ENCODE results near the gene KLHL10. TPM values are rescaled to one million over a fixed set of nuclear protein-coding genes. Genes with fewer than 3 reads are reported as not detected.

Gene KLHL10
- total RNA-seq, 5 donors from 2014 or later (not counting 1 experiment from before 2014, with no cell fraction given): not detected

- DNase-seq (no peak), ATAC-seq (replicated peaks in 1 of 4) (no peak)
- Mint-ChIP-seq H3K36me3 (peaks cover 44% of the 10 kb centered on the region), H3K4me1 (no peaks in the 10 kb centered on the region), H3K4me3 (no peak overlapping the region), H3K27me3 (no peaks in the 10 kb centered on the region), H3K9me3 (no peaks in the 10 kb centered on the region), H3K27ac (no peak overlapping the region)
- Histone ChIP-seq H3K36me3 (ENCODE audit: control insufficient read depth in 2 of 2, extremely low read depth in 1 of 2, insufficient read depth in 1 of 2, low read length in 1 of 2) (peaks cover 19 to 87% of the 10 kb centered on the region in 2 donors), H3K4me3 (ENCODE audit: control insufficient read depth in 1 of 2, extremely low read depth in 1 of 2, low read length in 1 of 2) (no peak overlapping the region), H3K27me3 (replicated peaks in 1 of 2; ENCODE audit: control insufficient read depth in 2 of 2, extremely low read depth in 1 of 2, insufficient read depth in 2 of 2, low read length in 1 of 2) (no peaks in the 10 kb centered on the region), H3K4me1 (ENCODE audit: control insufficient read depth in 1 of 2, extremely low read depth in 1 of 2, insufficient read depth in 2 of 2, low read length in 2 of 2) (no peaks in the 10 kb centered on the region), H3K9me3 (no peaks in the 10 kb centered on the region), H3K27ac (ENCODE audit: low read length) (no peak overlapping the region)
- POLR2A ChIA-PET: no interaction called here
- 100% methylated on average over 3 of the region's 6 CpGs for WGBS (ENCODE audit: insufficient coverage)
- CTCF ChIA-PET: interaction anchor here in 1 of 2 donors (0.6 kb wide), 1 partner anchor 29 kb away, joined by 5 read pairs; no protein-coding TSS in a partner anchor
Observed at GRCh38 chr17:41888332-41888965, 50.8 kb downstream of the KLHL10 start.

GRCh38 chr17:41891135-41892020 lies 53.8 kb downstream of the KLHL10 start:
- DNase-seq: no peak
- Mint-ChIP-seq H3K9me3 (no peaks in the 10 kb centered on the region), H3K27ac (no peak overlapping the region), H3K36me3 (peaks cover 43% of the 10 kb centered on the region), H3K4me3 (no peak overlapping the region), H3K27me3 (no peaks in the 10 kb centered on the region), H3K4me1 (no peaks in the 10 kb centered on the region)
- 96% methylated on average over 3 of the region's 7 CpGs for WGBS (ENCODE audit: insufficient coverage)
- Histone ChIP-seq H3K27ac (ENCODE audit: low read length) (no peak overlapping the region), H3K9me3 (no peaks in the 10 kb centered on the region), H3K4me3 (ENCODE audit: control insufficient read depth in 1 of 2, extremely low read depth in 1 of 2, low read length in 1 of 2) (no peak overlapping the region), H3K4me1 (ENCODE audit: control insufficient read depth in 1 of 2, extremely low read depth in 1 of 2, insufficient read depth in 2 of 2, low read length in 2 of 2) (no peaks in the 10 kb centered on the region), H3K27me3 (replicated peaks in 1 of 2; ENCODE audit: control insufficient read depth in 2 of 2, extremely low read depth in 1 of 2, insufficient read depth in 2 of 2, low read length in 1 of 2) (no peaks in the 10 kb centered on the region), H3K36me3 (ENCODE audit: control insufficient read depth in 2 of 2, extremely low read depth in 1 of 2, insufficient read depth in 1 of 2, low read length in 1 of 2) (peaks cover 13 to 84% of the 10 kb centered on the region in 2 donors)
- ATAC-seq (replicated peaks in 1 of 4): no peak
- ChIA-PET CTCF (no interaction called here), POLR2A (interaction anchor here in 1 of 2 donors (0.6 kb wide), 1 partner anchor 21 kb away, joined by 7 read pairs; no protein-coding TSS in a partner anchor)

- Histone ChIP-seq H3K36me3 (ENCODE audit: control insufficient read depth in 2 of 2, extremely low read depth in 1 of 2, insufficient read depth in 1 of 2, low read length in 1 of 2) (peaks cover 18 to 84% of the 10 kb centered on the region in 2 donors), H3K27me3 (replicated peaks in 1 of 2; ENCODE audit: control insufficient read depth in 2 of 2, extremely low read depth in 1 of 2, insufficient read depth in 2 of 2, low read length in 1 of 2) (no peaks in the 10 kb centered on the region), H3K4me3 (ENCODE audit: control insufficient read depth in 1 of 2, extremely low read depth in 1 of 2, low read length in 1 of 2) (no peak overlapping the region), H3K27ac (ENCODE audit: low read length) (no peak overlapping the region), H3K9me3 (no peaks in the 10 kb centered on the region), H3K4me1 (ENCODE audit: control insufficient read depth in 1 of 2, extremely low read depth in 1 of 2, insufficient read depth in 2 of 2, low read length in 2 of 2) (no peaks in the 10 kb centered on the region)
- CTCF ChIA-PET: no interaction called here
- no peak for DNase-seq
- POLR2A ChIA-PET: no interaction called here
- no peaks in the 10 kb centered on the region for H3K27me3 Mint-ChIP-seq
- no peak overlapping the region for H3K27ac Mint-ChIP-seq
- WGBS (ENCODE audit: insufficient coverage): 100% methylated on average over 4 of the region's 4 CpGs
- H3K4me3 Mint-ChIP-seq: no peak overlapping the region
- peaks cover 46% of the 10 kb centered on the region for H3K36me3 Mint-ChIP-seq
- H3K4me1 Mint-ChIP-seq: no peaks in the 10 kb centered on the region
- ATAC-seq (replicated peaks in 1 of 4): no peak
- no peaks in the 10 kb centered on the region for H3K9me3 Mint-ChIP-seq
Observed at GRCh38 chr17:41892021-41892376, 54.4 kb downstream of the KLHL10 start.

DNA sequence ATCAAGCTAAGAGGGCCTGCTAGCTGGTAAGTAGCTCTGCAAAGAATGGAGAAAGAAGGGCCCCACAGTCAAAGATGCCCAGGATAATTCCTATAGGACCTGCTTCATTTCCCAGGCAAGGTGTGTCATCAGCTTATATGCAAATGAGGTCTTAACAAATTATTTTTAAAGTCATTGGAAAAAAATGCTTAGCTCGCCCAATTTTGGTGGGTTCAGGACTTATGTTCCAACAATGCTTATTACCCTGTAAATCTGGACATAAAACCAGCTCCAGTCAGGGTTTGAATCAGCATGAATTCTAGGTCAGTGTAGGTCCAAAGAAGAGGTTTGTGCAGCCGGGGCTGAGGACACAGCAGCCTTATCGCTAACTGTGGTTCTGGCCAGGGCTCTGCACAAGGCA lies 55.8 kb downstream of the KLHL10 start:
- no peak for ATAC-seq (replicated peaks in 1 of 4)
- Mint-ChIP-seq H3K36me3 (peaks cover 43% of the 10 kb centered on the region), H3K4me3 (no peak overlapping the region), H3K4me1 (no peaks in the 10 kb centered on the region), H3K27ac (no peak overlapping the region), H3K9me3 (no peaks in the 10 kb centered on the region), H3K27me3 (no peaks in the 10 kb centered on the region)
- Histone ChIP-seq H3K27me3 (replicated peaks in 1 of 2; ENCODE audit: control insufficient read depth in 2 of 2, extremely low read depth in 1 of 2, insufficient read depth in 2 of 2, low read length in 1 of 2) (no peaks in the 10 kb centered on the region), H3K36me3 (ENCODE audit: control insufficient read depth in 2 of 2, extremely low read depth in 1 of 2, insufficient read depth in 1 of 2, low read length in 1 of 2) (peaks cover 23 to 85% of the 10 kb centered on the region in 2 donors), H3K9me3 (no peaks in the 10 kb centered on the region), H3K27ac (ENCODE audit: low read length) (no peak overlapping the region), H3K4me3 (ENCODE audit: control insufficient read depth in 1 of 2, extremely low read depth in 1 of 2, low read length in 1 of 2) (no peak overlapping the region), H3K4me1 (ENCODE audit: control insufficient read depth in 1 of 2, extremely low read depth in 1 of 2, insufficient read depth in 2 of 2, low read length in 2 of 2) (no peaks in the 10 kb centered on the region)
- WGBS (ENCODE audit: insufficient coverage): 100% methylated on average over 2 of the region's 3 CpGs
- CTCF ChIA-PET: no interaction called here
- POLR2A ChIA-PET: no interaction called here
- no peak for DNase-seq

GRCh38 chr17:41894791-41895331 lies 57.2 kb downstream of the KLHL10 start:
- peaks cover 49% of the 10 kb centered on the region for H3K36me3 Mint-ChIP-seq
- no peak overlapping the region for H3K27ac Mint-ChIP-seq
- ChIA-PET CTCF (interaction anchor here in 1 of 2 donors (0.6 kb wide), 2 partner anchors 21 to 779 kb away, joined by 3 read pairs; no protein-coding TSS in a partner anchor), POLR2A (interaction anchor here in 1 of 2 donors (0.6 kb wide), 2 partner anchors 29 to 34 kb away, joined by 3 read pairs; no protein-coding TSS in a partner anchor)
- ATAC-seq (replicated peaks in 1 of 4) (no peak), DNase-seq (no peak)
- no peaks in the 10 kb centered on the region for H3K27me3 Mint-ChIP-seq
- Histone ChIP-seq H3K4me1 (ENCODE audit: control insufficient read depth in 1 of 2, extremely low read depth in 1 of 2, insufficient read depth in 2 of 2, low read length in 2 of 2) (no peaks in the 10 kb centered on the region), H3K27me3 (replicated peaks in 1 of 2; ENCODE audit: control insufficient read depth in 2 of 2, extremely low read depth in 1 of 2, insufficient read depth in 2 of 2, low read length in 1 of 2) (no peaks in the 10 kb centered on the region), H3K27ac (ENCODE audit: low read length) (no peak overlapping the region), H3K36me3 (ENCODE audit: control insufficient read depth in 2 of 2, extremely low read depth in 1 of 2, insufficient read depth in 1 of 2, low read length in 1 of 2) (peaks cover 27 to 88% of the 10 kb centered on the region in 2 donors), H3K4me3 (ENCODE audit: control insufficient read depth in 1 of 2, extremely low read depth in 1 of 2, low read length in 1 of 2) (no peak overlapping the region), H3K9me3 (no peaks in the 10 kb centered on the region)
- H3K4me3 Mint-ChIP-seq: no peak overlapping the region
- H3K4me1 Mint-ChIP-seq: no peaks in the 10 kb centered on the region
- 100% methylated on average over 1 of the region's 7 CpGs for WGBS (ENCODE audit: insufficient coverage)
- no peaks in the 10 kb centered on the region for H3K9me3 Mint-ChIP-seq

- Histone ChIP-seq H3K4me3 (ENCODE audit: control insufficient read depth in 1 of 2, extremely low read depth in 1 of 2, low read length in 1 of 2) (no peak overlapping the region), H3K27ac (ENCODE audit: low read length) (no peak overlapping the region), H3K4me1 (ENCODE audit: control insufficient read depth in 1 of 2, extremely low read depth in 1 of 2, insufficient read depth in 2 of 2, low read length in 2 of 2) (no peaks in the 10 kb centered on the region), H3K9me3 (no peaks in the 10 kb centered on the region), H3K27me3 (replicated peaks in 1 of 2; ENCODE audit: control insufficient read depth in 2 of 2, extremely low read depth in 1 of 2, insufficient read depth in 2 of 2, low read length in 1 of 2) (no peaks in the 10 kb centered on the region), H3K36me3 (ENCODE audit: control insufficient read depth in 2 of 2, extremely low read depth in 1 of 2, insufficient read depth in 1 of 2, low read length in 1 of 2) (peaks cover 28 to 89% of the 10 kb centered on the region in 2 donors)
- 100% methylated on average over 5 of the region's 5 CpGs for WGBS (ENCODE audit: insufficient coverage)
- no peak for ATAC-seq (replicated peaks in 1 of 4)
- ChIA-PET POLR2A (no interaction called here), CTCF (no interaction called here)
- H3K27ac Mint-ChIP-seq: no peak overlapping the region
- no peaks in the 10 kb centered on the region for H3K27me3 Mint-ChIP-seq
- DNase-seq: no peak
- no peak overlapping the region for H3K4me3 Mint-ChIP-seq
- peaks cover 48% of the 10 kb centered on the region for H3K36me3 Mint-ChIP-seq
- no peaks in the 10 kb centered on the region for H3K9me3 Mint-ChIP-seq
- H3K4me1 Mint-ChIP-seq: no peaks in the 10 kb centered on the region
Observed at GRCh38 chr17:41895617-41896016, 58.0 kb downstream of the KLHL10 start.
